Peyer's patch (tissue), 4 donors: ENCODE results near the gene PFN3. TPM values are rescaled to one million over a fixed set of nuclear protein-coding genes. Genes with fewer than 3 reads are reported as not detected.

ENCODE experiments used
- DNase-seq, 3 donors: peaks; one replicate each; pipeline ENCODE4 v3.0.0-alpha.2; 2017 to 2019
- H3K27ac ChIP-seq, 4 donors: fragments of 200-600 bp; sonication (generic); one replicate each; pipeline ENCODE4 v1.5.1; 2016 to 2019
- H3K27me3 ChIP-seq, 2 donors: fragments of 200-600 bp; sonication (generic); one replicate each; pipeline ENCODE4 v1.5.1; 2019
- H3K36me3 ChIP-seq, 3 donors: fragments of 200-600 bp; sonication (generic); one replicate each; pipeline ENCODE4 v1.5.1; 2016 to 2019
- H3K4me1 ChIP-seq, 4 donors: fragments of 200-600 bp; sonication (generic); one replicate each; pipeline ENCODE4 v1.5.1; 2016 to 2019
- H3K4me3 ChIP-seq, 4 donors: fragments of 200-600 bp; sonication (generic); 1 replicate in 3 of 4; 2 replicates in 1 of 4; pipeline ENCODE4 v1.5.1; 2016 to 2019; ENCODE audit warnings: mild to moderate bottlenecking in 1 of 4
- H3K9me3 ChIP-seq, 4 donors: fragments of 200-600 bp; sonication (generic); one replicate each; pipeline ENCODE4 v1.5.1; 2016 to 2019; ENCODE audit warnings: mild to moderate bottlenecking in 1 of 4
- CTCF ChIP-seq, 6 experiments: fragments of 450-650 bp in 4 of 6; fragments of 200-600 bp in 2 of 6; sonication (generic) in 1 of 6; IDR thresholded peaks; one replicate each; pipeline ENCODE4 v1.5.1; 2017 to 2019; ENCODE audit warnings: antibody characterized with exemption in 6 of 6, mild to moderate bottlenecking in 3 of 6, moderate library complexity in 1 of 6
- POLR2A ChIP-seq, 2 donors: fragments of 450-650 bp; IDR thresholded peaks; one replicate each; pipeline ENCODE4 v1.5.1; 2017; ENCODE audit warnings: antibody characterized with exemption in 2 of 2, mild to moderate bottlenecking in 2 of 2, moderate library complexity in 2 of 2
- total RNA-seq, 4 donors: library from RNA; depleted of rRNA; stranded (reverse); fragments of >200 nt; gene quantifications; one replicate each; pipeline ENCODE4 v1.1.0, GENCODE V29; 2016

The PFN3 gene
- total RNA-seq, 4 donors from 2014 or later: not detected

DNA sequence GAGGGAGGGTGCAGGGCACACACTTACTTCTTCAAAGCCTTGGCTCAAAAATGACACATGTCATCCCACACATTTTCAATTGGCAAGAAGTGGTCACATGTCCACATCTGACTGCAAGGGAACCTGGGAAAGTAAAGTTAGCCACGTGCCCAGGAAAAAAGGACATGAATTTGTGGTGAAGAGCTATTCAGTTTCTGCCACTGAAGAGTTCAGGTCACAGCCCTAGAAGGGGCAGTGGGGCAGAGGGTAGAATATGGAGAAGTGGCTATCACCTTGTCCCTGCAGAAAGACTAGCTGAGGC is 44.6 kb downstream of the PFN3 start:
- Histone ChIP-seq H3K4me3 (no peak overlapping the region), H3K4me1 (peaks cover 0 to 32% (median 11%) of the 10 kb centered on the region in 4 donors), H3K27ac (no peak overlapping the region), H3K9me3 (no peaks in the 10 kb centered on the region), H3K27me3 (no peaks in the 10 kb centered on the region), H3K36me3 (no peaks in the 10 kb centered on the region)
- DNase-seq: no peak
- TF ChIP-seq POLR2A (IDR thresholded peaks at IDR 0.05): no peak
- no peak for TF ChIP-seq CTCF (IDR thresholded peaks at IDR 0.05)

DNA sequence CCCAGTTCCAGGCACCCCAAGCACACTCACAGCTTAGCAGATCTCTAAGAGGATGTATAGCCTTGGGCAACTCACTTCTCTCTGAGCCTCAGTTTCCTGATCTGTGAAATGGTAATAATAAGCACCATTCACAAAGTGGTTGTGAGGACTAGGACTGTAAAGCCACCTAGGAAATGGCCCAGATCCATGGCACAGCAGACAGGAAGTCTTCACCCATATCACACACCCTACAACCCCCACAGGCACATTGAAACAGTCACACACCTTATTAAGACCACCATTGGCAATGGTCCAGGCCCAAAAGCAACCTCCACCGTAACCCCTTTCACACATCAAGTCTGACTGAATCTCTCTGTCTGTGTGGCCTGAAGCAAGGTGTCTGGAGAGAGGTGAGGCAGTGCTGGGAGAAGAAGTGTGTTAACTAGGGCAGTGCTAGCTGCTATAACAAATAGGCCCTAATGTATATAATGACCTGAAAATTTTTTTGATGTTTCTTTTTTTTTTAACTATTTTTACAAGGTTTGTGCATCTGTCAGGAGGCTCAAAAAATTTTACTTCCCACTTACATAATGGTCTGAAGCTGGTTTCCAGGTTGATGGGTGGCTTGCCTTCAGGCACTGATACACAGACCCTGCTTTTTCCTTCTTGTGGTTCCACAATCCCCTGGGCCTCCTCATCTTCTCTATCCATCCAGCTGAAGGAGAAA is 45.1 kb downstream of the PFN3 start:
- TF ChIP-seq CTCF (IDR thresholded peaks at IDR 0.05) (no peak), POLR2A (IDR thresholded peaks at IDR 0.05) (no peak)
- no peak overlapping the region for H3K27ac ChIP-seq
- H3K27me3 ChIP-seq: no peaks in the 10 kb centered on the region
- DNase-seq: no peak
- H3K4me3 ChIP-seq: no peak overlapping the region
- no peaks in the 10 kb centered on the region for H3K9me3 ChIP-seq
- H3K36me3 ChIP-seq: no peaks in the 10 kb centered on the region
- peaks cover 0 to 37% (median 16%) of the 10 kb centered on the region in 4 donors for H3K4me1 ChIP-seq

DNA sequence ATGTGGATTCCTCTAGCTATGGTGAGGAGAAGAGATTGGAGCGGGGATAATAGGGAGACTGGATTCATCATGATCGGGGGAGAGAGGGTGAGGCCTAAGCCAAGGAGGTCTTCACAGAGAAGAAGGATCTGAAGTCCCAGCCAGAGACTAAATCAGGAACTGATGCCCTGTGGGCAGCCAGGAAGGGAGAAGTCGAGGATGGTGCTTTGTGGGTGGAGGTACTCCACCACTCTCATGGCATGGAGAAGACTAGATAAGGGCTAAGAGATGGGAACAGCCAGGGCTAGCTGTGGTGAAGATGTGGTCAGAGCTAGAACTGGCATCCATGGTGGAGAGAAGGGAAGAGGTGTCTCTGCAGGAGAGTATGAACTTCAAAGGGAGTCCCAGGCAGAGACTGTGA is 45.8 kb downstream of the PFN3 start:
- no peak overlapping the region for H3K4me3 ChIP-seq
- no peak for DNase-seq
- peaks cover 0 to under 1% (median 0%) of the 10 kb centered on the region in 3 donors for H3K36me3 ChIP-seq
- H3K9me3 ChIP-seq: no peaks in the 10 kb centered on the region
- TF ChIP-seq CTCF (IDR thresholded peaks at IDR 0.05) (no peak), POLR2A (IDR thresholded peaks at IDR 0.05) (no peak)
- H3K4me1 ChIP-seq: peaks cover 3 to 43% (median 19%) of the 10 kb centered on the region in 4 donors
- H3K27ac ChIP-seq: no peak overlapping the region
- no peaks in the 10 kb centered on the region for H3K27me3 ChIP-seq

- no peak overlapping the region for H3K27ac ChIP-seq
- no peaks in the 10 kb centered on the region for H3K9me3 ChIP-seq
- DNase-seq: no peak
- peaks cover 4 to 44% (median 20%) of the 10 kb centered on the region in 4 donors for H3K4me1 ChIP-seq
- no peak for TF ChIP-seq POLR2A (IDR thresholded peaks at IDR 0.05)
- no peak for TF ChIP-seq CTCF (IDR thresholded peaks at IDR 0.05)
- H3K27me3 ChIP-seq: no peaks in the 10 kb centered on the region
- peaks cover 0 to 5% (median 0%) of the 10 kb centered on the region in 3 donors for H3K36me3 ChIP-seq
- H3K4me3 ChIP-seq: no peak overlapping the region
Observed at GRCh38 chr5:177354256-177354655, 46.2 kb downstream of the PFN3 start.

DNA sequence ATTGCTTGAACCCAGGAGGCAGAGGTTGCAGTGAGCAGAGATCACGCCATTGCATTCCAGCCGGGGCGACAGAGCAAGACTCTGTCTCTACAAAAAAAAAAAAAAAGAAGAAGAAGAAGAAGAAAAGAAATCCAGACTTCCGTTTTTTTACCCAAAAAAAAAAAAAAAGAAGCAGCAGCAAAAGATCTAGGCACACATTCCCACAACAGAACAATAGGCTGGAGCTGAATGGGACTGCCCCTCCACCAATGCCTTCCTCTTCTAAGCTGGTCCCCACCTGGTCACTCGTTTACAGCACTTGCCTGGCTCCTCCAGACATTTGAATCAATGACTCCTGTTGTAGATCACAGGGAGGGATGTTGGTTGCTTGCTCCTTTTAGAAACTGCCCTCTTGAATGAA is 47.4 kb downstream of the PFN3 start:
- Histone ChIP-seq H3K27me3 (no peaks in the 10 kb centered on the region), H3K4me1 (peaks cover 4 to 38% (median 20%) of the 10 kb centered on the region in 4 donors), H3K36me3 (peaks cover 0 to 9% (median 0%) of the 10 kb centered on the region in 3 donors), H3K9me3 (no peaks in the 10 kb centered on the region), H3K27ac (no peak overlapping the region), H3K4me3 (no peak overlapping the region)
- TF ChIP-seq POLR2A (IDR thresholded peaks at IDR 0.05) (no peak), CTCF (IDR thresholded peaks at IDR 0.05) (no peak)
- no peak for DNase-seq
